ENCODE results near the gene CHST8. TPM values are rescaled to one million over a fixed set of nuclear protein-coding genes. Genes with fewer than 3 reads are reported as not detected.

The CHST8 gene
- total RNA-seq, 2 donors from 2014 or later, result 1.6 to 3.8 TPM

GRCh38 chr19:33717878-33718277 is 96.1 kb downstream of the CHST8 start:
- H3K4me1 Mint-ChIP-seq, result no peaks in the 10 kb centered on the region
- H3K27ac Mint-ChIP-seq, result no peak overlapping the region
- Histone ChIP-seq H3K4me3 (ENCODE audit: low read length) (no peak overlapping the region), H3K27me3 (ENCODE audit: control insufficient read depth, insufficient read depth, low read length, poor library complexity, severe bottlenecking) (no peaks in the 10 kb centered on the region), H3K4me1 (ENCODE audit: control insufficient read depth, insufficient read depth, low read length) (no peaks in the 10 kb centered on the region), H3K36me3 (ENCODE audit: control insufficient read depth, insufficient read depth, low read length) (no peaks in the 10 kb centered on the region), H3K9me3 (ENCODE audit: control insufficient read depth, low read length) (no peaks in the 10 kb centered on the region), H3K9ac (ENCODE audit: extremely low read depth, low read length, poor library complexity, severe bottlenecking) (no peak overlapping the region), H3K27ac (ENCODE audit: low read depth, low read length) (no peak overlapping the region)
- H3K4me3 Mint-ChIP-seq, result no peak overlapping the region
- no peaks in the 10 kb centered on the region for H3K9me3 Mint-ChIP-seq
- DNase-seq, result no peak
- H3K27me3 Mint-ChIP-seq (ENCODE audit: insufficient read depth), result no peaks in the 10 kb centered on the region
- WGBS, 2 experiments (ENCODE audit: insufficient coverage in 1 of 2, insufficient read length in 1 of 2), result 88 to 100% methylated on average over 2 to 3 of the region's 3 CpGs
- TF ChIP-seq CTCF (conservative IDR thresholded peaks at IDR 0.05), result no peak
- H3K36me3 Mint-ChIP-seq (ENCODE audit: low read depth), result no peaks in the 10 kb centered on the region

GRCh38 chr19:33718651-33719254 is 97.0 kb downstream of the CHST8 start:
- H3K4me3 Mint-ChIP-seq, result no peak overlapping the region
- Histone ChIP-seq H3K9ac (ENCODE audit: extremely low read depth, low read length, poor library complexity, severe bottlenecking) (no peak overlapping the region), H3K9me3 (ENCODE audit: control insufficient read depth, low read length) (no peaks in the 10 kb centered on the region), H3K4me3 (ENCODE audit: low read length) (no peak overlapping the region), H3K27ac (ENCODE audit: low read depth, low read length) (no peak overlapping the region), H3K4me1 (ENCODE audit: control insufficient read depth, insufficient read depth, low read length) (no peaks in the 10 kb centered on the region), H3K36me3 (ENCODE audit: control insufficient read depth, insufficient read depth, low read length) (no peaks in the 10 kb centered on the region), H3K27me3 (ENCODE audit: control insufficient read depth, insufficient read depth, low read length, poor library complexity, severe bottlenecking) (no peaks in the 10 kb centered on the region)
- H3K27me3 Mint-ChIP-seq (ENCODE audit: insufficient read depth), result no peaks in the 10 kb centered on the region
- no peaks in the 10 kb centered on the region for H3K4me1 Mint-ChIP-seq
- no peak overlapping the region for H3K27ac Mint-ChIP-seq
- DNase-seq, result no peak
- no peaks in the 10 kb centered on the region for H3K9me3 Mint-ChIP-seq
- no peak for TF ChIP-seq CTCF (conservative IDR thresholded peaks at IDR 0.05)
- WGBS, 2 experiments (ENCODE audit: insufficient coverage in 1 of 2, insufficient read length in 1 of 2), result 69 to 88% methylated on average over 3 to 12 of the region's 12 CpGs
- H3K36me3 Mint-ChIP-seq (ENCODE audit: low read depth), result no peaks in the 10 kb centered on the region

DNA sequence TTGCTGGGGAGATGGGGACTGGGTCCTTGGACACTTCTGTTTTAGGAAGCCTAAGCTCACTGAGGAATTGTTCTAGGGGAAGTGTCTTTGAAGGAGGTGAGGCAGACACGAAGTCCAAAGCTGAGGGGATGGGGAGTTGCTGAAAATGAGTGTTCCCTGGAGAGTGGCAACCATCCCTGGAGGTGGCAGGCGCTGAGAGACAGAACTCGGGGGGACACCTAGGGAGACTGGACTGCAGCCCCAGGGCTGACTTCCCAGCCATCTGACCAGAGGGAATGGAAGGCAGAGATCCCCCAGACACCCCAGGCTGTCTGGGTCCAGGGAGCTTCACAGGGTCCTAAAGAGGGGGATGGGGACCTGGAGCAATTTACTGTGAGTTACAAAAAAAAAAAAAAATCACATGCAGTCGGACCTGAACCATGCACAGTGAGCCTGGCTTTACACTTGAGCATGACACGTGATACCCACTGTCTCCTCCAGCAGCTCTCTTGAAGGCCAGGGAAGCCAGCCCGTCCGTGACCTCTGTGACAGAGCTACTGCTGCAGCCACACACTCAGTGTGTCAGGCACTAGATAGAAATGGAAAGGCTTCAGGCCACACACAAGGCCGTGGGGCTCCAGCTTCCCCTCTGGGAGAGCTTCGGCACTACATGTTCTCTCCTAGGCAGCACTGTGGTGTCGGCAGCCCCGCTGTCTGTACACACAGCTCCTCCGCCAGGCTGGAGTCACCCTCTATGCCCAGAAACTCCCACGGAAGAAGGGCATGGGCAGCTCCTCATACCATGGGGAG is 97.8 kb downstream of the CHST8 start:
- Histone ChIP-seq H3K4me3 (ENCODE audit: low read length) (no peak overlapping the region), H3K36me3 (ENCODE audit: control insufficient read depth, insufficient read depth, low read length) (no peaks in the 10 kb centered on the region), H3K27me3 (ENCODE audit: control insufficient read depth, insufficient read depth, low read length, poor library complexity, severe bottlenecking) (no peaks in the 10 kb centered on the region), H3K4me1 (ENCODE audit: control insufficient read depth, insufficient read depth, low read length) (no peaks in the 10 kb centered on the region), H3K9me3 (ENCODE audit: control insufficient read depth, low read length) (no peaks in the 10 kb centered on the region), H3K27ac (ENCODE audit: low read depth, low read length) (no peak overlapping the region), H3K9ac (ENCODE audit: extremely low read depth, low read length, poor library complexity, severe bottlenecking) (no peak overlapping the region)
- Mint-ChIP-seq H3K27ac (no peak overlapping the region), H3K4me1 (no peaks in the 10 kb centered on the region), H3K4me3 (no peak overlapping the region), H3K36me3 (ENCODE audit: low read depth) (no peaks in the 10 kb centered on the region), H3K9me3 (no peaks in the 10 kb centered on the region), H3K27me3 (ENCODE audit: insufficient read depth) (no peaks in the 10 kb centered on the region)
- WGBS, 2 experiments (ENCODE audit: insufficient coverage in 1 of 2, insufficient read length in 1 of 2), result 86 to 94% methylated on average over 10 to 13 of the region's 13 CpGs
- no peak for TF ChIP-seq CTCF (conservative IDR thresholded peaks at IDR 0.05)
- no peak for DNase-seq

Measured in endodermal cell (in vitro differentiated cells).